Measurements from ENCODE around the gene SRD5A1.

SRD5A1 gene, protein sequence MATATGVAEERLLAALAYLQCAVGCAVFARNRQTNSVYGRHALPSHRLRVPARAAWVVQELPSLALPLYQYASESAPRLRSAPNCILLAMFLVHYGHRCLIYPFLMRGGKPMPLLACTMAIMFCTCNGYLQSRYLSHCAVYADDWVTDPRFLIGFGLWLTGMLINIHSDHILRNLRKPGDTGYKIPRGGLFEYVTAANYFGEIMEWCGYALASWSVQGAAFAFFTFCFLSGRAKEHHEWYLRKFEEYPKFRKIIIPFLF

DNA sequence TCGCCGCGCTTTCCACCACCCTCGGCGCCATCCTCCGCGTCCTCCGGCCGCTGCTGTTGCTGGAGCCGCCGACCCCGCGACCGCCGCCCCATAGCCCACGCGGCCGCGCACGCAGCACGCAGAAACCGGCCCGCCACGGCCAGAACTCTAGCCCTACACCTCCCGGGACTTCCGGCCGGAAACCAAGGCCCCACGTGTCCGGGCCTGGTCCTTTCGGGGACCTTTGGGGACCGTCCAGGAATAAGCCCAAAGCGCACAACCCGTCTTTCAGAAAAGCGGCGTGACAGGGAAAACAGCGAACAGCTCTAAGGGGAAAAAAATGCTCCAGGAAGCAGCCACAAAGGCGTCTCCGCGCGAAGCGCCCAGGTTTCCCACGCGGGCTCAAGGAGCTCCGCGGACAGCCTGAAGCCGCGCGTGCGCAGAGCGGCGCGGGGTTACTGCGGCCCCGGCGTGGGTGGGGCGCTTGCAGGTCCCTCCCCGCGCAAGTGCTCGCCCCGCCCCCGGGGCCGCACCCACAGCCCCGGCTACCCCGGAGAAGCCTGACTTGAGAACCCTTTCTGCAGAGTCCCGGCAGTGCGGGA is at the start of gene SRD5A1, which contains the start of gene NSUN2:
Gene SRD5A1 (plus strand): TSS at position 553 of the 581 bp plus-strand sequence. CDS start 137 bp downstream, outside the sequence.
Gene NSUN2 (minus strand): TSS at position 157 of the 581 bp plus-strand sequence. CDS start 65 bp downstream, at position 92.
- DNase-seq: peak; percentile 93

DNA sequence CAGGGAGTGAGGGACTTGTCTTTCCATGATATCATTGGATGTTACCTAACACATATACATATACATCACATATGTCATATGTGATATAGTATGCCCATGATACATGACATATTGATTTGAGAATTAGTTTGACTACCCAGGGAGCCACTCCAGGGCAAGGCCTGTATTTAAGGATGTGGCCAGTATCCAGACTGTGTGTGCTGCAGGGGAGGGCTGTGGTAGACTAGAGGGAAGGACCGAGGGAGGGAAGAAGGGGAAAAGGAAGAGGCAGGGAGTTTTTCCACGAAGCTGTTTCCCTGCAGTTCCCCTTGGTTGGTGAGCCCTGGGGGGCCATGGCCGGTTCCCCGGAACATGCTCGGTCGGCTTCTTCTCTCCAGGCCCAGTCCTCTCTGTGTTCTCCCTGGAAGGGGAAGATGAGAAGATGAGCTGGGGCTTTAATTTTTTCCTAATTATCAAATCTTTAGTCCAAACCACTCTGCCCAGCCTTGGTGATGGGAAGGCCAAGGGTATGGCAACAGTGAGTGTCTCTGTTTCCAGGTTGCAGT is 49.1 kb upstream of the SRD5A1 start:
- no peak for DNase-seq

DNA sequence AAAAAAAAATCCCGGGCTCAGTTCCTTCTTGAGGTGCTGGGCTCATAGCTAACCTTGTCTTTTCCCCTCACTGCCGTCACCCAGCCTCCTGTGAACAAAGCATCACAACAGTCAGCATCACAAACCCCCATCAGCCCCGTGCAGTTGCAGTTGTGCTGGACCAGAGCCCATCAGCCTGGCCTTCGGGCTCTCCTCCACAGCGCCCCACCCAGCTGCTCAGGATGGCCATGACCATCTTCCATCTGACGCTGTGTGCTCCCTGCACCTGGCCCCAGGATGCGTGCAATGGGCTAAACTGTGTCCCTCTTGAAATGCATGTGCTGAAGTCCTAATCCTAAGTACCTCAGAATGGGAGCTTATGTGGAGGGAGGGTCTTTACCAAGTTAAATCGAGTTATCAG is 48.5 kb upstream of the SRD5A1 start:
- DNase-seq: no peak

DNA sequence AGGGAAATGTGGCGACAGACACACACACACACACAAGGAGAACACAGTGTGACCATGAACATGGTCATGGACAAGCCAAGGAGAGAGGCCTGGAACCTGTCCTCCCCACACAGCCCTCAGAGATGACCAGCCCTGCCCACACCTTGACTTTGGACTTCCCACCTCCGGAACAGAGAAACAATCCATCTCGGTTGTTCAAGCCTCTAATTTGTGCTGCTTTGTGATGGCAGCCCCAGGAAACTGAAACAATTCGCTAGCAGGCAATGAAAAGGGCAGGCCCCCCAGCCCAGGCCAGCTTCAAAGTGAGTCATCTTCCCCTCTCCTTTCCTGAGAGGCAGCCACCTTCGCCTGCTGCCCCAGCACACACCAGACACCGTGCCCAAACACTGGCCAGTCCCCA is 48.1 kb upstream of the SRD5A1 start:
- no peak for DNase-seq

DNA sequence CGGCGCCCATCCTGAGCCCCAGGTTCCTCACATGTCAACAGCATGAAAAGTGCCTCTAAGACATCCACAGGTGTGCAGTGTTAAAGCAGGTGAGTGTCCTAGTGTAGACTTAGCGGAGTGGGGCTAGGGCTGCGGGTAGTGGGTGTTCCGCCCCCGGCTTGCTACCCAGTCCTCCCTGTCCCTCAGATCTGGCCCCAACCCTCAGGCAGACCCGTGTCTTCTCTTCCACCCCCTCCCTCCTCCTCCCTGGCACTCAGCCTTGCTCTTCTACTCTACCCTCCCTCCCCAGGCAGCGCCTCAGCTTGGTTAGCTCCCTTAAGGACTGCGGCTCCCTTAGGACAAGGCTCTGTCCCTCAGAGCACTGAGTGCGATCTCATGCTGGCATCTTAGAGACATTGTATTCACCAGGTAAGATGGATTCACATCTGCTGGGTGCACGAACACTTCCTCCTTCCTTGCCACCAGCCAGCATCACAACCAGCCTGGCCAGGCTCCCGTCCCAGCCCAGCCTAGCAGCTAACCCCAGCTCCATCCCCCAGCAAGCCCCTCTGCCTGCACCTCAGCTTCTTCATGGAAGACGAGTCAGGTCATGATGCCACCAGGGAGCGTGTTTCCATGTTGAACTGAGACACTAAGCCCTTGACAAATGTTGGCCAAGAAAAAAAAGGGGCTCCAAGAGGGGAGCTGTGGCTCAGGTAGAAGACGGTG is 47.1 kb upstream of the SRD5A1 start:
- DNase-seq: no peak

DNA sequence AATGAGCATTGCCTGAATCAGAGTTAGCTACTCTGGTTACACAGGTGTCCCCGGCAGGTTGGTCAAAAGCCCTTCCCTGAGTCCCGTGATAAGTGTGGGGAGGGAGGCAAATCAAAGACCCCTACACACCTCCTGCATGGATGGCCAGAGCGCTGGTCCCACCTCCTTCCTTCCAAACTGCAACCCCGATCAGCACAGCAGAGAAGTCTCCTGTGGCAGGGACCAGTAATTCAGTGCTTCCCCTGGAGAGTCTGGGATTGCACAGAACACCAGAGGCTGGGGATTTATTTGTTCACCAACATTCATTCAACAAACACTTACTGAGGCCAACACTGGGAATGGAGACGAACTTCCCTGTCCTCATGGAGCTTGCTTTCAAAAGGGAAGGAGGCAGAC is 46.6 kb upstream of the SRD5A1 start:
- DNase-seq: no peak

DNA sequence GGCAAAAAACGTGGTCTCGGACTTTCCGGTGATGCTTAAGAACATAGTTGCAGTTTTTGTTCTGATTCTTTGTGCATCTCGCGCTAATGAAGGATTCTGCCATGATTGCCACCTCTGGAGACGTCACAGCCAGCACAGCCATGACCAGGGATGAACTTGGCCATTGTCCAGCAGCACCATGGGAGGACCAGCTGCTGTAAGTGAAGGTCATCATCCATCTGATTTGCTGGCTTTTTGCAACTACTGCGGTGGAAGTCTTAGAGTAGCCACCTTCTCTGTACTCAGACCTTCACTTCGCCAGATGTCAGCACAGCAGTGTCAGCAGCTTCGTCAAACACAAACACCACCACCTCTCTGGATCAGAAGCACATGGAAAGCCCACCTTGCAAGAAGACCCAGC is 46.1 kb upstream of the SRD5A1 start:
- no peak for DNase-seq

DNA sequence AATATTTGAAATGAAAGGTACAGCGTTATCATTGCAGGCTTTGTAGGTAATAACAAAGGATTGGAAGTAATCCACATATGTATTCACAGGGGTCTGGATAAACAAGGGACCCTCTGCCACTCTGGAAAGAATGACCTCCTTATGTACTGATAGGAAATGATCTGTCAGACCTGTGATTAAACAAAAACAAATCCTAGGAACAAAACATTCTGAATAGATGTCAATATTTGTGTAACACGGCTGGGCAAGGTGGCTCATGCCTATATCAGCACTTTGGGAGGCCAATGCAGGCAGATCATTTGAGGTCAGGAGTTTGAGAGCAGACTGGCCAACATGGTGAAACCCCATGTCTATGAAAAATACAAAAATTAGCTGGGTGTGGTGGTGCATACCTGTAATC is 42.7 kb upstream of the SRD5A1 start:
- no peak for DNase-seq

DNA sequence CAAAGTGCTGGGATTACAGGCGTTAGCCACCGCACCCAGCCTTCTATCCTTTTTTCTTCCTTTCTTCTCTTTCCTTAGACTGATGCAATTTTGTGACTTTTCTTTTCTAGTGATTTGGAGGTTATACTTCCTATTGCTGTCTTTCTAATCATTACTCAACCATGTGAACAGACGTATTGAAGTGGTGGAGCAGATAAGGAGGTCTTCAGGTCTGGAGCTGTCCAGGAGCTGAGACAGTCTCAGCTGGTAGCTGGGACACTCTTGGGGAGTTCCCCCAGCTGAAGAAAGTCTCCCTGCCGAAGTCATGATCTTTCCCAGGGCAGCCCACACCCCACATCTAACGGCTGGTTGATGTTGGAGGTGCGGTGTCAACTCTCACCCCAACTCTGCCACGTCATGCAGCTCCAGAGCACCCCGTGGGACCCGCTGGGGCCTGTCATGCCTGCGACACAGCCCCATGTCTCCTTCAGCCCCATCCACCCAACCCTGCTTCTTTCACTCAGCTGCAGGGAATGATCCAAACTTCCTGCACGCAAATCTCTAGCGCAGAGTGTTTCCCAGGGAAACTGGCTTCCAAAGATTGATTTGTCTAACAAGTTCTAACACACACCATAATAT is 41.5 kb upstream of the SRD5A1 start:
- DNase-seq: no peak

DNA sequence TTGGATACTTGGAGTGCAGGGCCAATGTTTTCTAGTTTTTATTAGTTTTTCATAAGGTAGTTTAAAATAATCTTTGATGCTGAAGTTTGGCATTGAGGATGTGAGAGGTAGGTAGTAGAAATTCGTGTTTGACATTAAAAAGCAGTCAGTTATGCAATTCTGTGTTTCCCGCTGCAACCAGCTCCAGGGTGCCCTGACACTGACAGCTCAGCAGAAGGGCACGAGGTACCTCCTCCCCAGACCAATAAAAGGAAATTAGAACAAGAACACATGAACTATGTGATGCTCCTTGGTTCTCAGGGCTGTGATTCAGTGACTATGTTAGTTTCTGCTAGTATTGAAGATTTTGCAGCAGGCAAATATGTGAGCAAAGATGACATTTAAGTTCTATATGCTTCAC is 40.6 kb upstream of the SRD5A1 start:
- DNase-seq: no peak

DNA sequence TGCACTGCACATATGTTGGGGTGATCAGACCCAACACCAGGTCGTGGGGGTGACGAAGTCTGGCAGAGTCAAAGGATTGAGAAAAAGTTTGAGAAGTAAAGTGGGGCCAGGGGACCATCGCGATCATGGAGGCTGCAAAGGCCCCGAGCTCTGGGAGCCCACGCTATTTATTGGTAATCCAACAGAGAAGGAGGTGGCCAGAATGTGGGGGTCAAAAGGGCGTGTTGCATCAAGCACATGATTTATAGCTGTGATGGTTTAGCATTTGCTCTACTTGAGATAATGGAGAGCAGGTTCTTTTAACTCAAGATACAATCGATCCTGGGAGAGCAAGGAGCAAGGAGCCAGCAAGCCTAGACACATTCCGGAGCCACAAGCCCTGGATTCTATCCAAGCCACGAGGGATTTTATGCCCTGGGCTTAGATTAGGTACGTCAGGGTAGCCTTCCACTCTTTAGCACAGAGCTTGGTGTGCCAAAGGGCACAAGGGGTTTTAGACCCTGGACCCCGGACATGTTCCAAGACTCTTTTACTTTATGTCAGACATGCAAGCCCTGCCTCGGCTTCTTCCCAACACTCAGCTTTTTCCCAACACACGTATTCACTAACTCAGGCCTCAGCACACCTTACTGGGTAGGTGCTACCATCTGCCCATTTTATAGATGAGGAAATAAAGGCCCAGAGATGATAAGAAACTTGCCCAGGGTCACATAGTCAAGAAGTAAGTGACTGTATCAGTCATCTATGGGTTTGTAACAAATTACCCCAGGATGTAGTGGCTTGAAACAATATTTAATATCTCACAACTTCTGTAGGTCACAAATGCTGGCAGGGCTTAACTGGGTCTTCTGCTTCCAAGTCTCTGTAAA is 39.9 kb upstream of the SRD5A1 start:
- no peak for DNase-seq

DNA sequence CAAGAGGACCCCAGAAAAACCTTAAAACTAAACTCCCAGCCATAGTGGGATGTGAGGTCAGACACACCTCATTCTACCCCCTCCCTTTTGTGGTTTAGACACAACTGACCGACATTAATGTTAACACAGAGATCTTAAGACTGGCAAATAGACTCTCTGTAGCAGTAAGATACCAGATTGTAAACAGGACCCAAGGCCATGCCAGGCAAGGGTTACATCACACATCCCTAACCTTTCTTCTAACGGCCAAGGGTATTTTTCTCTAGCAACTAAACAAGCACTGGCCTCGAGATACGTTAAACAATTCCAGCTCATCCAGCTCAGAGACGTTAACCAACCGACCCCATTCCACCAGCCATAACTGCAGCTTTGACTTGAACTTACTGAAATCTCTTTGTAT is 39.2 kb upstream of the SRD5A1 start:
- DNase-seq: no peak

DNA sequence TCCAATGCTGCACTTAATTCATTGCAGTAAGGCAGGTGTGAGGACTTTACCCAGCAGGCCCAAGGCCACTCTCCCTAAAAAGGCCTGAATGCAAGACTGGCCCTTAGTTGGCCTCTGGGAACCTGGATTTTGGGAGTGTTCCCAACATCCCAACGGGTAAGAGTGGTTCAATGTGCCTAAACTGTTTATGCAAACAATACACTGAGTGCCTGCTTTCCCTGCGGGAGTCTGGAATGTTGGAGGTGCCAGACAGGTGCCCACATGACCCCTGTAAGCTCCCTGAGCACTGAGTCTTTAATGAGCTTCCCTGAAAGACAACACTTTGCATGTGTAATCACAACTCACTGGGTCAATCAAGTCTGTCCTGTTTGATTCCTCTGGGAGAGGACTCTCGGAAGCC is 37.8 kb upstream of the SRD5A1 start:
- no peak for DNase-seq

DNA sequence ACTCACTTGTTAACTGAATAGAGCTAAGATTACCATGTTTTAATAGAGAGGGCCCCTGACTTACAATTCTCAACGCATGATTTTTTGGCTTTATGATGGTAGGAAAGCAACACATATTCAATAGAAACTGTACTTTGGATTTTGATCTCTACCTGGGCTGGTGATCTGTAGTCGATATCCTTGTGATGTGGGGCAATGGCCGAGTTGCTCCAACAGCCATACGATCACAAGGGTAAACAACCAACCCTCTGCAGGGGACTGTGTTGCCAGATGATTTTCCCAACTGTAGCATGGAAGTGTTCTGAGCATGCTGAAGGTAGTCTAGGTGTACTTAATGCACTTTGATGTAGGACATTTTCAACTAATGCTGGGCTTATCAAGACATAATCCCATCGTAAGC is 36.9 kb upstream of the SRD5A1 start:
- DNase-seq: no peak

DNA sequence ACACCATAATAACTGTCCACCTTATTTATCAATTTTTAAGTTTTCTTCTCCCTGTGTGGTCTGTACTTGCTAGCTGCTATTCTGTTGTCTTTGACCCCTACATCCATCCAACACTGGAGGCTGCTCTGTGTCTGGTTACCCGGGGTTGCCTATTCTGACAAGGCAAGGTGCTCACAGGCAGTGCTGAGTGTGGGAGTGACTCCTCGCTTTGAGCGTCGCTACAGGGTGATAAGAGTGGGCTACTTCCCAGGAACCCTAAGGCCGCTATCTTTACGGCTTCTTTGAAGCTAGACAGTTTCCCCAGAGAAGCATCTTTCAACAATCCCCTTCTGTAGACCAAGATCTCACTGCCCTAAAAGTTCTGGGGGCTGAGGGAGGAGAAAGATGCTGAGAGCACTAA is 35.7 kb upstream of the SRD5A1 start:
- no peak for DNase-seq

DNA sequence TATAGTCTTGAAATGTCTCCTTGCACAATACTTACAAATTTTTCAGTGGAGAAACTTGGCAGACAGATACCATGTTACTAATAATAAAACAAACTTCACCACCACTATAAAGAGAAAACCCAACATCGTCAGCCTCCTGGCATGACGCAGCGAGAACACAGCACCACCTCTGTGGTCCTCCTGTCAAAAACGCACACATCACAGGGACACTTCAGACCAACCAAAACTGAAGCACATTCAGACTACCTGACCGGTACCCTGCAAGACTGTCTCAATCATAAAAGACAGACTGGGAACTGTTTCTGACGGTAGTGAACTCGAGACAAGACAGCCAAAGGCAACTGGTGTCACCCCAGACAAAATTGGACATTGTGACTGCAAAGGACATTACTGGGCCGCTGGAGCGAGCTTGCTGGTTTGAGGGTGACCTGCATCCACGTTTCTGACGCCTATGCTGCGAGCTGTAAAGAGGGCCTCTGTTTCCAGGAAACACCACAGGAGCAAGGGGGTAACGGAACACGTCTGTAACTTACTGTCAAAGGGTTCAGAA is 34.8 kb upstream of the SRD5A1 start:
- no peak for DNase-seq

DNA sequence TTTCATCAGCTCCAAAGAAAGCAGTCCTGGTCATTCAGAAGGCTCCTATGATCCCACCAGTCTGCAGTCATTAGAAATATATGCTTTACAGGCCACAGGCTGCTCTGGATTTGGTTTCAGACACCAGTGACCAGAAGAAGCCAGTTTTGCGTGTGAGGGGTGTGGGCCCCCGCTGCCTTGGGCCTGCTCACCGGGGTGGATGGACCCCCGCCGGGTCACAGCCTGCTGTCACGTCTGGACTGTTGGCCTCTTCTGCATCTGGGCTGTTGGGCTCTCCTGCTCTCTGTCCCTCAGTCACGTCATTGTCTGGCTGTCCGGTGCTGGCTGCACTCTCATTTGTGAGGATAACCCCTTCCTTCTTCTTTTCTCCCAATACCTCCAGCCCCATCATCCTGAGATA is 33.5 kb upstream of the SRD5A1 start:
- no peak for DNase-seq

DNA sequence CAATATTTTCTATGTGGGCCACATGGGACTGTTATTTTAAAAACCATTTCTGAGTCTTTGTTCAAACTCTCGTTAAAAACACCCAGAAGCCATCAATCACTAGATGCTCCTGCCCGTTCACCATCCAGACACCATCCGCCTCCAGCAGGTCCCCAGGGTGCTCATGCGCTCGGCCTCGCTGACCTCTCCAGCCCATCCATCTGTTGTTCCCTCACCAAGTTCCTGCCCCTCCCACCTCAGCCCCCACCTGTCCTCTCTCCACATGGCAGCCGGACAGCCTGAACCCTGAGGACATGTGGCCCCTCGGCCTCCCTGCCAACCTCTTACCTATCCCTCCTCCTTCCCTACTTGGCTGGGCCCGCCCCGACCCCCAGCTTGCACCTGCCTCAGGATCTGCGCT is 32.0 kb upstream of the SRD5A1 start:
- no peak for DNase-seq

DNA sequence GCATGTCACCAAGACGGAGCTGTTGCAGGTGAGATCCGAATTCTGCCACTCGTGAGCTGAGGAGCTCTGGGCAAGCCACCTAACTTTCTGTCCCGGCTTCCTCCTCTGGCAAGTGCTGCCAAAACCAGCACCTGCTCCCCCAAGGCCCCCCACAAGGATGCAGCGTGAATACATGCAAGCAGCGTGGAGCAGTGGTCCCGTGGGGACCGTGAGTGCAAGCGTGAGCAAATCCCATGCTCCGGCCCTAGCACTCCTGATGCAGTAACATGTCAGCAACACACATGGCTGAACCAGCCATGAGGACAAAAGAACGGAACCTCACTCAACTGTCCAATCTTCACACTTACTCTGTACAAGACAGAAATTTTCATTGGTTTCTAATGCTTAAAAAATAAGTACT is 31.4 kb upstream of the SRD5A1 start:
- no peak for DNase-seq

DNA sequence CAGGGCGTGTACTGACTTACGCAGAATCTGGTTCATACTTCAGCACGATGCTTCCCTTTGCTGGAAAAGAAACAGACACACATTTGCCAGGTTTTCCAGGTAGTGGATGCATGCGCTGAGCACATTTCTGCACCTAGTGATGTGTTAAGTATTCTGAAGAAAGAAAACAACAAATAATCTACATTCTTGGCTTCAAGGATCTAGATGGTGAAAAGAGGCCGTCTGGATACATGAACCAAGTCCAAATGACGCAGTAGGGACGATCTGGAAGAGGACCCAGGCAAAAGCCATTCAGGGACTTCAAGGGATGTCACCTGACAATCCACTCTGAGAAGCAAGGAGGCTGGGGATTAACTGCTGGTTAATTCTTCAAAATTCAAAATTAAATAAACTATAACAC is 30.8 kb upstream of the SRD5A1 start:
- no peak for DNase-seq

DNA sequence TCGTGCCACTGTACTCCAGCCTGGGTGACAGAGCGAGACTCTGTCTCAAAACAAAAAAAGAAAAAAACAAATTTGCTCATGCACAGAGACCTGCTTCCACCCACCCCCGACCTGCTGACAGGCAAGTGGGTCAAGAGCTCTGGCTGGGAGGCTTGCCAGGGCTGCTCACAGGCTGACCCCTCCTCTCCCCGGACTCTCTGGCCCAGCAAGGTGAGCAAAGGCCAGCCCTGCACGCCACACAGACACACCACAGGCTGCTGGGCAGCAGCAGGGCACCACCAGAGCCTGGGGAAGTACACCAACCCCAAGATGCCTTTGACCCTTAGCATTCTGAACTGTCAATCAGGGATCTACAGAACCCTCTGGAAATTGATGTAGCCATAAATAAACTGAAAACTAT is 29.6 kb upstream of the SRD5A1 start:
- DNase-seq: no peak

DNA sequence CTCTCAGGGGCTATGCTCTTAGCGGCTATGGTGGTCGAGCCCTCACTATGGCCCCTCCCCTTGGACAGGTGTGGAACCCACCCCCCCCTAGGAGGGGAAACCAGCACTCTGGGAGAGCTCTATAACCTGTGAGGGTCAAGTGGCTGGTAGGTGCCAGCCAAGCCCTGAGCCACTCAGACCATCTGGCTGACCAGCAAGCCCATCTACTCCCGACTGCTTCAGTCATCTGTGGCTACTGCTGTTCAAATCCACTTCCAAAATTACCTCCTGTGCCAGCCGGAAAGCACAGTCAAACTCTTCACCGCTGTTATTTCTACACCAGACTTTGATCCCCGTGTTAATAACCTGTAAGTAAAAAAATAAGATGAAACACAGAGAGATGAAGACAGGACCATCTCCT is 28.9 kb upstream of the SRD5A1 start:
- no peak for DNase-seq

Data from stimulated activated CD8-positive, alpha-beta memory T cell treated with anti-CD3 and anti-CD28 coated beads, Interleukin-4, amount 100 ng/mL, for 48 hours (primary cell).